Glutamatergic neuron (in vitro differentiated cells): ENCODE data around the gene MYOZ2. TPM values are rescaled to one million over a fixed set of nuclear protein-coding genes. Genes with fewer than 3 reads are reported as not detected.

ENCODE experiments used
- DNase-seq: peaks from one replicate; pipeline ENCODE4 v3.0.0; 2022
- H3K27ac Mint-ChIP-seq: one replicate; pipeline ENCODE4 v1.8.0; 2020; ENCODE audit warnings: mild to moderate bottlenecking, mixed read lengths, inconsistent platforms; ENCODE audit not compliant: unreplicated experiment
- H3K27me3 Mint-ChIP-seq: one replicate; pipeline ENCODE4 v1.8.0; 2020; ENCODE audit warnings: mild to moderate bottlenecking, moderate library complexity, mixed read lengths, inconsistent platforms; ENCODE audit not compliant: unreplicated experiment
- H3K36me3 Mint-ChIP-seq: one replicate; pipeline ENCODE4 v1.8.0; 2020; ENCODE audit warnings: mild to moderate bottlenecking, mixed read lengths, inconsistent platforms; ENCODE audit not compliant: unreplicated experiment
- H3K4me1 Mint-ChIP-seq: one replicate; pipeline ENCODE4 v1.8.0; 2020; ENCODE audit warnings: mild to moderate bottlenecking, low read depth, mixed read lengths, inconsistent platforms; ENCODE audit not compliant: unreplicated experiment
- H3K4me3 Mint-ChIP-seq: one replicate; pipeline ENCODE4 v1.8.0; 2020; ENCODE audit warnings: mild to moderate bottlenecking, mixed read lengths, inconsistent platforms; ENCODE audit not compliant: unreplicated experiment
- H3K9me3 Mint-ChIP-seq: one replicate; pipeline ENCODE4 v1.8.0; 2020; ENCODE audit warnings: mild to moderate bottlenecking, moderate library complexity, mixed read lengths, inconsistent platforms; ENCODE audit not compliant: unreplicated experiment
- CTCF ChIP-seq: fragments of 200-600 bp; sonication (generic); IDR thresholded peaks from one replicate; pipeline ENCODE4 v1.5.0; 2021; ENCODE audit not compliant: partially characterized antibody, unreplicated experiment
- total RNA-seq: library from RNA; stranded (reverse); fragmentation: NEBNext Ultra II Directional; extraction: Animal tissue kit (Norgen Biotek cat#: 25700); gene quantifications from one replicate; pipeline ENCODE4 v1.2.1, GENCODE V29; 2021; ENCODE audit not compliant: unreplicated experiment

MYOZ2 gene
- total RNA-seq, 1 donor from 2014 or later = not detected

- no peak for TF ChIP-seq CTCF
- no peak overlapping the region for H3K27ac Mint-ChIP-seq
- no peak for DNase-seq
- H3K4me3 Mint-ChIP-seq = no peak overlapping the region
- no peaks in the 10 kb centered on the region for H3K36me3 Mint-ChIP-seq
- no peaks in the 10 kb centered on the region for H3K4me1 Mint-ChIP-seq
- no peaks in the 10 kb centered on the region for H3K9me3 Mint-ChIP-seq
- H3K27me3 Mint-ChIP-seq = peaks cover 2% of the 10 kb centered on the region
These were observed 37.3 kb upstream of the MYOZ2 start for GRCh38 chr4:119098306-119098705.

- Mint-ChIP-seq H3K36me3 (no peaks in the 10 kb centered on the region), H3K27me3 (peaks cover 2% of the 10 kb centered on the region), H3K9me3 (no peaks in the 10 kb centered on the region), H3K4me3 (no peak overlapping the region), H3K4me1 (no peaks in the 10 kb centered on the region), H3K27ac (no peak overlapping the region)
- DNase-seq = no peak
- TF ChIP-seq CTCF = no peak
These were observed 36.3 kb upstream of the MYOZ2 start for GRCh38 chr4:119099227-119099810.

- TF ChIP-seq CTCF = no peak
- Mint-ChIP-seq H3K4me3 (no peak overlapping the region), H3K27ac (no peak overlapping the region), H3K27me3 (peaks cover 2% of the 10 kb centered on the region), H3K36me3 (no peaks in the 10 kb centered on the region), H3K4me1 (no peaks in the 10 kb centered on the region), H3K9me3 (no peaks in the 10 kb centered on the region)
- DNase-seq = no peak
These were observed 35.0 kb upstream of the MYOZ2 start for GRCh38 chr4:119100655-119101054.

GRCh38 chr4:119103263-119103662, 32.4 kb upstream of the MYOZ2 start:
- H3K27me3 Mint-ChIP-seq = peaks cover 2% of the 10 kb centered on the region
- no peaks in the 10 kb centered on the region for H3K4me1 Mint-ChIP-seq
- TF ChIP-seq CTCF = no peak
- DNase-seq = no peak
- no peak overlapping the region for H3K27ac Mint-ChIP-seq
- no peak overlapping the region for H3K4me3 Mint-ChIP-seq
- no peaks in the 10 kb centered on the region for H3K9me3 Mint-ChIP-seq
- H3K36me3 Mint-ChIP-seq = no peaks in the 10 kb centered on the region

GRCh38 chr4:119104644-119105273, 30.9 kb upstream of the MYOZ2 start:
- TF ChIP-seq CTCF = no peak
- DNase-seq = no peak
- Mint-ChIP-seq H3K4me3 (no peak overlapping the region), H3K27ac (no peak overlapping the region), H3K9me3 (no peaks in the 10 kb centered on the region), H3K4me1 (no peaks in the 10 kb centered on the region), H3K27me3 (peaks cover 2% of the 10 kb centered on the region), H3K36me3 (no peaks in the 10 kb centered on the region)
